HG03103 (cell line): ENCODE data around the gene SLC8A3.

Experiments used
- ATAC-seq: cut with Tn5 transposase; IDR thresholded peaks from one replicate; pipeline ENCODE4 v1.9.1; 2021; ENCODE audit warnings: low read depth; ENCODE audit not compliant: unreplicated experiment

The SLC8A3 gene

GRCh38 chr14:70181276-70181675, 7.5 kb downstream of the SLC8A3 start:
- no peak for ATAC-seq

GRCh38 chr14:70180718-70181117, 8.0 kb downstream of the SLC8A3 start:
- ATAC-seq: no peak

- ATAC-seq: no peak
These were observed 11.5 kb downstream of the SLC8A3 start for GRCh38 chr14:70177081-70177800.

GRCh38 chr14:70173569-70173968, 15.2 kb downstream of the SLC8A3 start:
- ATAC-seq: no peak

- no peak for ATAC-seq
These were observed 17.0 kb downstream of the SLC8A3 start for GRCh38 chr14:70171726-70172125.

- no peak for ATAC-seq
These were observed 17.8 kb downstream of the SLC8A3 start for GRCh38 chr14:70170976-70171375.

GRCh38 chr14:70168406-70168805, 20.3 kb downstream of the SLC8A3 start:
- no peak for ATAC-seq

GRCh38 chr14:70166530-70167203, 22.1 kb downstream of the SLC8A3 start:
- ATAC-seq: no peak

GRCh38 chr14:70162358-70162757, 26.4 kb downstream of the SLC8A3 start:
- no peak for ATAC-seq

- ATAC-seq: no peak
These were observed 32.2 kb downstream of the SLC8A3 start for GRCh38 chr14:70156592-70156991.

GRCh38 chr14:70152704-70153103, 36.0 kb downstream of the SLC8A3 start:
- ATAC-seq: no peak

- no peak for ATAC-seq
These were observed 36.7 kb downstream of the SLC8A3 start for GRCh38 chr14:70152081-70152480.

- no peak for ATAC-seq
These were observed 39.1 kb downstream of the SLC8A3 start for GRCh38 chr14:70149596-70150165.

- ATAC-seq: no peak
These were observed 39.7 kb downstream of the SLC8A3 start for GRCh38 chr14:70148911-70149595.

- ATAC-seq: no peak
These were observed 40.4 kb downstream of the SLC8A3 start for GRCh38 chr14:70148351-70148750.

GRCh38 chr14:70144046-70144445, 44.7 kb downstream of the SLC8A3 start:
- no peak for ATAC-seq

GRCh38 chr14:70143306-70143705, 45.4 kb downstream of the SLC8A3 start:
- ATAC-seq: no peak

GRCh38 chr14:70140614-70141013, 48.1 kb downstream of the SLC8A3 start:
- no peak for ATAC-seq

- no peak for ATAC-seq
These were observed 49.4 kb downstream of the SLC8A3 start for GRCh38 chr14:70139384-70139783.

- ATAC-seq: no peak
These were observed 51.0 kb downstream of the SLC8A3 start for GRCh38 chr14:70137788-70138187.

- ATAC-seq: no peak
These were observed 55.3 kb downstream of the SLC8A3 start for GRCh38 chr14:70133461-70133860.
